Erythroblast (primary cell): Measurements from ENCODE around the gene ETF1.

Experiments used
- DNase-seq, 2 experiments: peaks; one replicate each; lab custom pipeline; 2025; lab: John Stamatoyannopoulos, UW
- GATA1 ChIP-seq: IDR thresholded peaks from 2 replicates; pipeline ENCODE4 v1.6.1; 2011; ENCODE audit warnings: low read depth, mild to moderate bottlenecking, control low read depth, low read length, moderate library complexity
- POLR2A ChIP-seq: IDR thresholded peaks from 2 replicates; pipeline ENCODE4 v1.6.1; 2011; ENCODE audit warnings: mild to moderate bottlenecking, low read length

Gene ETF1

GRCh38 chr5:138468966-138469539 is 74.0 kb downstream of the ETF1 start:
- TF ChIP-seq POLR2A, result no peak
- no peak for TF ChIP-seq GATA1
- no peak for DNase-seq

GRCh38 chr5:138468133-138468965 is 74.7 kb downstream of the ETF1 start:
- DNase-seq, result no peak
- no peak for TF ChIP-seq GATA1
- no peak for TF ChIP-seq POLR2A

- TF ChIP-seq GATA1 (no peak), POLR2A (no peak)
- DNase-seq, result peak in 1 of 2 experiments; percentile 48
Measured at GRCh38 chr5:138467711-138468132, 75.3 kb downstream of the ETF1 start.

- TF ChIP-seq GATA1, result no peak
- TF ChIP-seq POLR2A, result no peak
- DNase-seq, result peak; percentile 43 to 63
Measured at GRCh38 chr5:138466900-138467710, 75.9 kb downstream of the ETF1 start.

GRCh38 chr5:138466125-138466899 is 76.7 kb downstream of the ETF1 start:
- TF ChIP-seq GATA1 (no peak), POLR2A (no peak)
- peak in 1 of 2 experiments; percentile 72 for DNase-seq

GRCh38 chr5:138465261-138466124 is 77.5 kb downstream of the ETF1 start, which contains the start of gene EGR1:
Gene EGR1, plus strand, starts transcription at chr5:138465479. Its CDS starts 283 bp downstream, at chr5:138465762.
- peak; percentile 77 for TF ChIP-seq POLR2A
- TF ChIP-seq GATA1, result no peak
- DNase-seq, result peak; percentile 95 to 97

- TF ChIP-seq GATA1 (no peak), POLR2A (peak; percentile 70)
- peak; percentile 98 to 99 for DNase-seq
Measured at GRCh38 chr5:138464388-138465260, 78.4 kb downstream of the ETF1 start.

- TF ChIP-seq POLR2A, result no peak
- no peak for TF ChIP-seq GATA1
- peak; percentile 95 to 99 for DNase-seq
Measured at GRCh38 chr5:138464008-138464387, 79.0 kb downstream of the ETF1 start.

GRCh38 chr5:138463419-138464007 is 79.5 kb downstream of the ETF1 start:
- TF ChIP-seq GATA1 (no peak), POLR2A (no peak)
- DNase-seq, result no peak

- no peak for TF ChIP-seq POLR2A
- TF ChIP-seq GATA1, result no peak
- no peak for DNase-seq
Measured at GRCh38 chr5:138461343-138462125, 81.5 kb downstream of the ETF1 start.
